Esophagus muscularis mucosa (tissue), 3 donors: ENCODE measurements around the gene GH2.

ENCODE experiments used
- POLR2A ChIP-seq: fragments of 450-650 bp; IDR thresholded peaks from one replicate; pipeline ENCODE4 v1.6.1; 2017; ENCODE audit warnings: antibody characterized with exemption, moderate library complexity, mild to moderate bottlenecking, low read depth
- TF ChIP-seq, protein P1 (sequence below), 3 experiments: fragments of 200-600 bp in 2 of 3; fragments of 450-650 bp in 1 of 3; sonication (generic) in 2 of 3; IDR thresholded peaks; one replicate each; pipeline ENCODE4 v1.5.1; 2017 to 2019; ENCODE audit warnings: antibody characterized with exemption in 3 of 3, mild to moderate bottlenecking in 2 of 3, moderate library complexity in 1 of 3

DNA sequence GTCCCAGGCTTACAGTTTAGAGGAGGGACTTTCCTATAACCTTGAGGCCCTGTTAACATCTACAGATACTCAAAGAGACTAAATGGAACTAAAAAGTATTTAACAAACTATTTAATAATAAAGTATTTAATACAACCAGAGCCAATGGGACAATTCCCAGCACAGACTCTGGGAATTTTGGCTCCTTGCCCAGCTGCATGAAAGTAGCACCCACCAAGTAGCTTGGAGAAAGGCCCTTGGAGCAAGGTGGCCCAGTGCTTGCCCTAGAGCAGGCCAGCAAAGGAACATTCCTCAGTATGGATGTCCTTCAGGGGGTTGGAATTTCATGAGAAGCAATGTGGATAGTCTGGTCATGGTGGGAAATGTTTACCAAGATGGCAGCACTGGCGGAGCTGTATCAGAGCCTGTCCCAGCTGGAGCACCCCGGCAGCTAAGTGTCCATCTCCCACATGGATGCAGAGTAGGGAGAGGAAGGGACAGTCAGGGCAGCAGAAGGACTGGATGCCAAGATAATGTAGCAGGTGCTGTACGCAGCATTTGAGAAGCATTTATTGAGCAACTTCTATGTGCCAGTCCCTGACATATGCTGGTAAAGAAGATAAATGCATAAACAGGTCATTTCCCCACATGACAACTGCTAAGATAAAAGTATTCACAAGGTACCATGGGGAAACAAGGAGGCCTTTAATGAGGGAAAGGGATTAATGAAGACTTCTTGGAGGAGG lies 34.1 kb downstream of the GH2 start:
- TF ChIP-seq, protein P1, sequence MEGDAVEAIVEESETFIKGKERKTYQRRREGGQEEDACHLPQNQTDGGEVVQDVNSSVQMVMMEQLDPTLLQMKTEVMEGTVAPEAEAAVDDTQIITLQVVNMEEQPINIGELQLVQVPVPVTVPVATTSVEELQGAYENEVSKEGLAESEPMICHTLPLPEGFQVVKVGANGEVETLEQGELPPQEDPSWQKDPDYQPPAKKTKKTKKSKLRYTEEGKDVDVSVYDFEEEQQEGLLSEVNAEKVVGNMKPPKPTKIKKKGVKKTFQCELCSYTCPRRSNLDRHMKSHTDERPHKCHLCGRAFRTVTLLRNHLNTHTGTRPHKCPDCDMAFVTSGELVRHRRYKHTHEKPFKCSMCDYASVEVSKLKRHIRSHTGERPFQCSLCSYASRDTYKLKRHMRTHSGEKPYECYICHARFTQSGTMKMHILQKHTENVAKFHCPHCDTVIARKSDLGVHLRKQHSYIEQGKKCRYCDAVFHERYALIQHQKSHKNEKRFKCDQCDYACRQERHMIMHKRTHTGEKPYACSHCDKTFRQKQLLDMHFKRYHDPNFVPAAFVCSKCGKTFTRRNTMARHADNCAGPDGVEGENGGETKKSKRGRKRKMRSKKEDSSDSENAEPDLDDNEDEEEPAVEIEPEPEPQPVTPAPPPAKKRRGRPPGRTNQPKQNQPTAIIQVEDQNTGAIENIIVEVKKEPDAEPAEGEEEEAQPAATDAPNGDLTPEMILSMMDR (IDR thresholded peaks at IDR 0.05), result no peak
- no peak for TF ChIP-seq POLR2A
